Esophagus muscularis mucosa (tissue), 4 donors: ENCODE measurements around the gene NANOS3. TPM values are rescaled to one million over a fixed set of nuclear protein-coding genes. Genes with fewer than 3 reads are reported as not detected.

Source experiments
- DNase-seq: peaks from one replicate; pipeline ENCODE4 v3.0.0-alpha.2; 2017; ENCODE audit errors: extremely low spot score
- H3K27ac ChIP-seq, 4 donors: fragments of 200-600 bp; sonication (generic); replicated peaks in 1 of 4; 1 replicate in 3 of 4; 2 replicates in 1 of 4; pipeline ENCODE4 v1.5.1; 2016 to 2019; ENCODE audit warnings: mild to moderate bottlenecking in 1 of 4
- H3K27me3 ChIP-seq, 4 donors: fragments of 200-600 bp; sonication (generic); one replicate each; pipeline versions ENCODE4 v1.5.1 to v1.6.0; 2016 to 2019
- H3K36me3 ChIP-seq, 4 donors: fragments of 200-600 bp; sonication (generic); one replicate each; pipeline ENCODE4 v1.5.1; 2016 to 2019
- H3K4me1 ChIP-seq, 4 donors: fragments of 200-600 bp; sonication (generic); one replicate each; pipeline ENCODE4 v1.5.1; 2016 to 2019
- H3K4me3 ChIP-seq, 4 donors: fragments of 200-600 bp; sonication (generic); 1 replicate in 2 of 4; 2 replicates in 2 of 4; pipeline ENCODE4 v1.5.1; 2016 to 2019; ENCODE audit warnings: mild to moderate bottlenecking in 4 of 4, moderate library complexity in 1 of 4
- H3K9me3 ChIP-seq, 4 donors: fragments of 200-600 bp; sonication (generic); 1 replicate in 3 of 4; 2 replicates in 1 of 4; pipeline ENCODE4 v1.5.1; 2016 to 2019
- CTCF ChIP-seq, 3 experiments: fragments of 200-600 bp in 2 of 3; fragments of 450-650 bp in 1 of 3; sonication (generic) in 2 of 3; IDR thresholded peaks; one replicate each; pipeline ENCODE4 v1.5.1; 2017 to 2019; ENCODE audit warnings: antibody characterized with exemption in 3 of 3, mild to moderate bottlenecking in 2 of 3, moderate library complexity in 1 of 3
- EP300 ChIP-seq: sonication (generic); formaldehyde crosslinking; IDR thresholded peaks from one replicate; pipeline ENCODE4 v1.6.1; 2017; ENCODE audit warnings: antibody characterized with exemption
- POLR2A ChIP-seq: fragments of 450-650 bp; IDR thresholded peaks from one replicate; pipeline ENCODE4 v1.6.1; 2017; ENCODE audit warnings: antibody characterized with exemption, moderate library complexity, mild to moderate bottlenecking, low read depth
- POLR2AphosphoS5 ChIP-seq, 2 donors: sonication (generic); formaldehyde crosslinking; IDR thresholded peaks; one replicate each; pipeline ENCODE4 v1.6.1; 2017; ENCODE audit warnings: antibody characterized with exemption in 2 of 2
- WGBS: methylation state at CpG from one replicate; pipeline ENCODE4 v1.1.5; 2018; 5-methylcytosine and 5-hydroxymethylcytosine counted together
- intact Hi-C: fragments of 100-400 bp; cut with DNase I; formaldehyde crosslinking; loops from one replicate; pipeline ENCODE4 v1.15.1; 2023
- total RNA-seq, 4 donors: library from RNA; depleted of rRNA; stranded (reverse); fragments of >200 nt; gene quantifications; one replicate each; pipeline versions ENCODE4 v1.1.0 to v1.2.1, GENCODE V29; 2016

NANOS3 gene
- total RNA-seq, 4 donors from 2014 or later = not detected

- Histone ChIP-seq H3K4me3 (no peak overlapping the region), H3K36me3 (no peaks in the 10 kb centered on the region), H3K4me1 (peaks cover 15 to 32% (median 27%) of the 10 kb centered on the region in 4 donors), H3K27ac (peak overlapping the region; percentile 74 to 79 (median 78)), H3K9me3 (no peaks in the 10 kb centered on the region), H3K27me3 (no peaks in the 10 kb centered on the region)
- no peak for DNase-seq
- TF ChIP-seq POLR2AphosphoS5 (IDR thresholded peaks at IDR 0.05) (no peak), CTCF (IDR thresholded peaks at IDR 0.05) (no peak), EP300 (no peak), POLR2A (no peak)
- intact Hi-C loops = loop anchor here (5.0 kb wide), 1 partner anchor 176 kb away; no protein-coding TSS in a partner anchor
- 50% methylated on average over 7 of the region's 12 CpGs for WGBS
These were observed 4.3 kb downstream of the NANOS3 start for GRCh38 chr19:13881251-13881691.

DNA sequence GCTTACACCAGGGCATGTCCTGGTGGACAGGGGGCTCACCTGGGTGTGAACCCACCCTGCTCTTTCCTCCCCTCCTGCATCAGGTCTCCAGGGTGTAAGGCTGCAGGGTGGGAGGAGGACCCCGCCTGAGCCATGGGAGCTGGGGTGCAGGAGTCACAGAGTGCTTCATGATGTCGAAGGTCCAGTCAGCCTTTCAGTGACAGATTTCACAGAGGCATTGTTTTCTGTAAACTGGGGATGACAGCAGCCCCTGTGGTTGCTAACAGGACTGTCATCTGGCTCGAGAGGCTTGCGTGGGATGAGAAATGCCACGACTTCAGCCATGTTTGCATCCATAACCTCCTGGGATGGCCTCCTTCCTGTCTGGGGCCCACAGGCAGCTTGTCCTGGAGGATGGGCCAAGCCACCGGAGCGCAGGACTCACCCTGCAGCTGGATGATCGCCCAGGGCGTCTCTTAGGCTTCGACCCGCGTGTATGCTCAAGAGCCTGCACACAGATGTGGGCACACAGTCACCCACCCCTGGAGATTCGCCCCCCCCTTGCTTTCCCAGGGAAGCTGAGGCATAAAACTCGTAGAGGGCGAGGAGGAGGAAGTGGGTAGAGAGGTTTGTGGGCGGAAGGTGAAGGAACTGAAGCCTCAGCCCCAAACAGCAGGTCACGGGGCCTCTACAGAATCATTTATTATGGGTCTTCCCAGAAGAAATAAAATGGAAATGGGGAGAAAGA, 4.9 kb downstream of the NANOS3 start:
- Histone ChIP-seq H3K36me3 (no peaks in the 10 kb centered on the region), H3K9me3 (no peaks in the 10 kb centered on the region), H3K4me3 (no peak overlapping the region), H3K27ac (peak overlapping the region; percentile 74 to 79 (median 78)), H3K4me1 (peaks cover 15 to 32% (median 27%) of the 10 kb centered on the region in 4 donors), H3K27me3 (no peaks in the 10 kb centered on the region)
- DNase-seq = no peak
- intact Hi-C loops = loop anchor here (5.0 kb wide), 1 partner anchor 175 kb away; no protein-coding TSS in a partner anchor
- TF ChIP-seq EP300 = no peak
- TF ChIP-seq CTCF (IDR thresholded peaks at IDR 0.05) = no peak
- TF ChIP-seq POLR2AphosphoS5 (IDR thresholded peaks at IDR 0.05) = no peak
- TF ChIP-seq POLR2A = no peak
- WGBS = 73% methylated on average over 11 of the region's 17 CpGs

GRCh38 chr19:13882419-13882795, 5.5 kb downstream of the NANOS3 start:
- H3K27me3 ChIP-seq = no peaks in the 10 kb centered on the region
- no peaks in the 10 kb centered on the region for H3K9me3 ChIP-seq
- intact Hi-C loops = loop anchor here (5.0 kb wide), 1 partner anchor 175 kb away; no protein-coding TSS in a partner anchor
- WGBS = 64% methylated on average over 3 of the region's 5 CpGs
- peak overlapping the region in 1 of 4 donors; percentile 78 for H3K27ac ChIP-seq
- peaks cover 15 to 32% (median 27%) of the 10 kb centered on the region in 4 donors for H3K4me1 ChIP-seq
- no peak for DNase-seq
- no peak overlapping the region for H3K4me3 ChIP-seq
- TF ChIP-seq POLR2AphosphoS5 (IDR thresholded peaks at IDR 0.05) (no peak), EP300 (no peak), CTCF (IDR thresholded peaks at IDR 0.05) (no peak), POLR2A (no peak)
- H3K36me3 ChIP-seq = no peaks in the 10 kb centered on the region

- 98% methylated on average over 7 of the region's 12 CpGs for WGBS
- Histone ChIP-seq H3K4me1 (peaks cover 15 to 32% (median 27%) of the 10 kb centered on the region in 4 donors), H3K27ac (no peak overlapping the region), H3K9me3 (no peaks in the 10 kb centered on the region), H3K4me3 (no peak overlapping the region), H3K36me3 (no peaks in the 10 kb centered on the region), H3K27me3 (no peaks in the 10 kb centered on the region)
- no peak for TF ChIP-seq CTCF (IDR thresholded peaks at IDR 0.05)
- TF ChIP-seq POLR2AphosphoS5 (IDR thresholded peaks at IDR 0.05) = no peak
- no peak for TF ChIP-seq POLR2A
- TF ChIP-seq EP300 = no peak
- DNase-seq = no peak
- intact Hi-C loops = loop anchor here (5.0 kb wide), 1 partner anchor 174 kb away; no protein-coding TSS in a partner anchor
These were observed 5.9 kb downstream of the NANOS3 start for GRCh38 chr19:13882836-13883235.
